ENCODE results near the gene ADIPOR2.

Gene ADIPOR2

GRCh38 chr12:1779783-1780182 lies 88.9 kb downstream of the ADIPOR2 start:
- no peak for DNase-seq

- DNase-seq: no peak
Observed at GRCh38 chr12:1781772-1782171, 90.9 kb downstream of the ADIPOR2 start.

- no peak for DNase-seq
Observed at GRCh38 chr12:1782215-1782614, 91.3 kb downstream of the ADIPOR2 start.

GRCh38 chr12:1787714-1788113 lies 96.8 kb downstream of the ADIPOR2 start:
- no peak for DNase-seq

GRCh38 chr12:1790444-1790843 lies 99.6 kb downstream of the ADIPOR2 start:
- DNase-seq: no peak

DNA sequence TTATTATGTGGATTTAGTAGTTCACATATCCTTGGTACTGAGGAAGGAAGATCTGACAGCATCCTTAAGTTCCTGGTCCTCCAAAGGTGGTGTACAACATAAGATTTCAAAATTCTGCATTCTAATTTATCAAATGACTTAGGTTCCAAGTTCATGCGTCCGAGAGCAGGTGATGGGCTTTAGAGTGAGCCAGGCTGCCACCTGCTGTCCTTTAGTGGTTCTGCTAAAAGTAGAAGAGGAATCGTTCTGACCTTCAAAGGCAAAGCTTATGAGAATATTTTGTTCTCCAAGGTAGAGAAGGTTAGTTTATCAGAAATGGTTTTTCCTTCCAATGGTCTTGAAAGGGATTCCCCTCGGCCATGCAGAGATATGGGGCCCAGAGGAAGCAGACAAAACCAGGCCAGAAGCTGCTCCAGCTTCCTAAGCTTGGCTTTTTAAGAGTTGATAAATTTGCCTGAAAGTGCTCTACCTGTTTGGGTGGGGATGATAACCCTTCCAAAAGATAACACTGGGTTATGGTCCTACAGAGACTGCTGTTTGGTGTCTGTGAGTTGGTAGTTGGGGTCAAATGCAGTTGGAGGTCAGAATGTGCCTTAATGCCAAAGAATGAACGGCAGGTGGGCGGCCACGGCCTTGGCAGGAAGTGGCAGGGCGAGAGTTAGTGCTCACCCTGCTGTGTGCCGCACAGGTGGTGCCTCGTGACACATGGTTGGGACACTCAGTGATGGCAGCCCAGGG lies 100.4 kb downstream of the ADIPOR2 start:
- peak; percentile 66 for DNase-seq

DNA sequence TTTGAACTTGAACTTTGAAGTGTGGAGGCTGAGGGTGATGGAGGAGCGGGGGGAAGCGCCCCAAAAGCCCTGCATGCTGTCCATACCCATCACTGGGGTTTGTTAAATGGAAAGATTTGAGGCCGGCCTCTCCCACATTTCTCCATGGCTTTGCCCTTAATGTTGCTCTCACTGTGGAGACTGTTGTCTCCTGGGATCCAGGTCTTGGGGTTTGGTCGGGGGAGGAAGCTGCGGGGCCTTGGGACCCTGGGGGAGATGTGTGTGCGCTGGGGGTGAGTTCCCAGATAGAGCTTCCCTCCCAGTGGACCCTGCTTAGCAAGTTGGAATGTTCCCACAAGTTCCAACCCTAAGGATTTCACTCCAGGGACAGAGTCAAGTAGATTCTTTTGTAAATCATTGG lies 101.5 kb downstream of the ADIPOR2 start:
- DNase-seq: no peak

- no peak for DNase-seq
Observed at GRCh38 chr12:1793426-1794210, 102.7 kb downstream of the ADIPOR2 start.

- DNase-seq: no peak
Observed at GRCh38 chr12:1794440-1795090, 103.7 kb downstream of the ADIPOR2 start.

- no peak for DNase-seq
Observed at GRCh38 chr12:1795221-1795784, 104.4 kb downstream of the ADIPOR2 start.

GRCh38 chr12:1795785-1796514 lies 105.1 kb downstream of the ADIPOR2 start:
- peak; percentile 93 for DNase-seq

- peak; percentile 32 for DNase-seq
Observed at GRCh38 chr12:1796515-1797010, 105.7 kb downstream of the ADIPOR2 start.

GRCh38 chr12:1797011-1797901 lies 106.4 kb downstream of the ADIPOR2 start:
- DNase-seq: peak; percentile 49

DNA sequence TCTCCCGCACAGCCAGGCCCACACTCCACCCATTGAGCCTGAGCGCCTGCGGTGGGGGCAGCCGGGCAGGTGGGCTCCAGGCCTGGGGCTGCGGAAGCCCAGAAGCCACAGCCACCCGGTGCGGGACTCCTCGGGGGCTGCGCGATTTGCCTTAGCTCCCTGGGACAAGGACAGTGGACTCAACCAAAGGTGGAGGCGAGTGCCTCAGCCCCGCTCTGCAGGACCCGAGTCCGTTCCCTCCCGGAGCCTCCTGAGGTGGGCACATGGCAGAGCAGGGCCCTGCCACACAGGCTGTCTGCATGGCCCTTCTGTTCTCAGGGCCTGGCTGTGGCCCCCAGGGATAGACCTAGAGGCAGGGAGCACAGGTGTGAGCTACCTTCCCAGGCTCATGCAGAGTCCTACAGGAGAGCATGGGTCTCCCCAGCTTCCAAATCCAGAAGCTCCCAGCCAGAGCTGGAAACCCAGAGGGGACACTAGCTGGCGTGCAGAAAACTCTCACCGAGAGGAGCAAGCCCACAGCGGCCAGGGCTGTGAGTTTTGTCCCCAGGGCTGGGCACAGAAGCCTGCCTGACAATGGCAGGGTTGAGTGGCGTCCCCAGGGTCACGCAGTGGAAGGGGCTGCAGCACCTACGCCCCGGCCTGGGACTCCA lies 107.2 kb downstream of the ADIPOR2 start:
- no peak for DNase-seq

- DNase-seq: no peak
Observed at GRCh38 chr12:1798641-1799020, 107.8 kb downstream of the ADIPOR2 start.

GRCh38 chr12:1799051-1799881 lies 108.4 kb downstream of the ADIPOR2 start:
- DNase-seq: no peak

DNA sequence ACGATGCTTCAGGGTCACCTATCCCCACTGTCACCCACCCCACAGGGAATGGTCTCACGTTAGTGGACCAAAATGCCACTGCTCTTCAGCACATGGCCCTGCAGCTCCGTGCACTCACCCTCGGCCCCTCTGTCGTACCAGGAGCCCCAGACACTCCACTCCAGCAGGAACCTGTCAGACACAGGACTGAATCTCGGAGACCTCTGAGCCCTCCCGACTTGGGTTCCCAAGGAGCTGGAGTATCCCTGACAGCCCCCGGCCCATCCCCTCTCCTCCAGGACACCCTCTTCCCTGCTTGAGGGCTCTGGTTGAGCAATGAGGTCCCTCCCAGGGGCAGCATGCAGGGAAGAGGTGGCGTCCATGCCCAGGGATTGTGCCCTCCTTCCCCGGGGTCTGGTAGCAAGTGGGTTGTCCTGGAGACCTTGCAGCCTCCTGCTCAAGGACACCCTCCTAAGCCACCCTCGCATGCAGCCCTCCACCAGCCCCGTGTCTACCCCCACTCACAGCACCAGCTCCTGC lies 109.1 kb downstream of the ADIPOR2 start:
- no peak for DNase-seq

DNA sequence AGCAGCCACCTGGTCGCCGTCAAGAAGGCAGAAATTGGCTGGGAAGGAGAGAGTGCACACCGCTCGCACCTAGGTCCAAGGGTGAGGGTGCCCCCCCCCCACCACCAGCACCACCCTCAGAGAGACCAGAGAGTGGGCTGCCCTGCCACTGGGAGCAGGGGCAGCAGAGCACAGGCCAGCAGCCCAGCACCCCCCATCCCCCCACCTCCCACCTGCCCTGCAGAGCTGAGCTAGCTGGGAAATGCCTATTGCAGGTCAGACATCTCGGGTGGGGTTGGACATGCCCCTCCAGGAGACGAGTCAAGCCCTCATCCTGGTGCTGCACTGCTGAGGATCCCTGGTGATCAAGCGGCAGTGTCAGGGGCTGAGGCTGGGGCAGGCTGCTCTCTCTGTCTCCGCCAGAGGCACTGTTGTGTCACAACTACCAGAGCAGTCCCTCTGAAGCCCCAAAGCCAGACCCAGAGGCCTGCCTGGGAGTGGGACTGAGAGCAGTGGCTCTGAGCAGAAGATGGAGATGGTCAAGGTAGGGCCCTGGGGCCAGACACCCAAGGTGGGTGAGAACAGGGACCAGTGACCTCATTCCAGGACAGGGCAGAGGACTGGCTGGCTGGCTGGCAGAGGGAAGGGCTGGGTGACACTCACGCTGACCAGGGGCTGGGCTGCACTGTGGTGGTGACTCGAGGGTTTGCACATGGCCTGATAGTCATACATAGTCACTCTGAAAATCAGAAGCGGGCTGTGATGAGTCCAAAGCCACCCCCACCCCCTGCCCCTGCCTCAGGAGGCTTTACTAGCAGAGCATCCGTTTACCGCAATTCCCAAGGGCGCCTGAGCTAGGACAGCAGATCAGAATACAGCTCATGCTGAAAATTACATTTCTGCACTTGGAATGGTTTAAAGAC lies 109.8 kb downstream of the ADIPOR2 start:
- DNase-seq: no peak

All from activated CD4-positive, alpha-beta T cell treated with anti-CD3 and anti-CD28 coated beads, Interleukin-2, amount 50 U/mL, for 1 hour (primary cell).